ENCODE data around the gene AGPAT4.
"Not testable (repeated sequence)": the region's sequence is repeated elsewhere in the genome, so short reads cannot be mapped to it uniquely, and the experiment has no call there.

AGPAT4 gene, protein sequence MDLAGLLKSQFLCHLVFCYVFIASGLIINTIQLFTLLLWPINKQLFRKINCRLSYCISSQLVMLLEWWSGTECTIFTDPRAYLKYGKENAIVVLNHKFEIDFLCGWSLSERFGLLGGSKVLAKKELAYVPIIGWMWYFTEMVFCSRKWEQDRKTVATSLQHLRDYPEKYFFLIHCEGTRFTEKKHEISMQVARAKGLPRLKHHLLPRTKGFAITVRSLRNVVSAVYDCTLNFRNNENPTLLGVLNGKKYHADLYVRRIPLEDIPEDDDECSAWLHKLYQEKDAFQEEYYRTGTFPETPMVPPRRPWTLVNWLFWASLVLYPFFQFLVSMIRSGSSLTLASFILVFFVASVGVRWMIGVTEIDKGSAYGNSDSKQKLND

DNA sequence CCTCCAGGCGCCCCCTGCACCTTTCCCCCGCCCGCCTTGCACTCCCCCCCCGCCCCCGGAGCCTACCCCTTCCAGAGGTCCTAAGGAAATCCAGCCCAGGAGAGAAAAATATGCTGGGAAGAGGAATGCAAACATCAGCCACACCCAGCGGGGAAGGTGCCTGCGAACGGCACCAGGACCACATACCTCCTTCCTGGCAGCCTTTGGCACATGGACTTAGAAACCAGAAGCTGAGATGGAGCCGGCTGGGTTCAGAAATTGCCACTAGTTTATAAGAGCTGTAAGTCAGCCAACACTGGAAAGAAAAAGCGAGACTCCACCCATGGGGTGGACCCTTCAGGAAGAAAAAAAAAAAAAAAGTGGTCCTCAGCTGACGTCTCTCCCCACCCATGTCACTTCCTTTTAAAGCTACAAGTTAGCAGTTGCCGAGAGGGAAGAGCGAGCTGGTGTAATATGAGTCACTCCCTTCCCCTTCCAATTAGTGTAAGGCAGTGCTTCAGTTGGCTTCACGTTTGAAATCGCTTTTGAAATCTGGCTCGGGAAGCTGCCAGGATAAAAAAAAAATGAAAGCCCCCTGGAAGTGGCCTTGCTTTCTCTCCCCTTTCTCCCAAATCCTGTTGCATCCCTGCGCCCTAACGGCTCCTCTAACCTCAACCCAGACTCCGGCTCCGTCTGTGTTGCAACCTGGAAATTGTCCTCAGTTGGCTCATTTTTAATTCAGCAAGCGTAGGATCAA is at the start of gene AGPAT4:
Gene AGPAT4 (minus strand): TSS at position 310 of the 736 bp plus-strand sequence. CDS start 41,848 bp downstream, outside the sequence.
- DNase-seq (ENCODE audit: low read depth in 2 of 2), result peak; percentile 29 to 58

DNA sequence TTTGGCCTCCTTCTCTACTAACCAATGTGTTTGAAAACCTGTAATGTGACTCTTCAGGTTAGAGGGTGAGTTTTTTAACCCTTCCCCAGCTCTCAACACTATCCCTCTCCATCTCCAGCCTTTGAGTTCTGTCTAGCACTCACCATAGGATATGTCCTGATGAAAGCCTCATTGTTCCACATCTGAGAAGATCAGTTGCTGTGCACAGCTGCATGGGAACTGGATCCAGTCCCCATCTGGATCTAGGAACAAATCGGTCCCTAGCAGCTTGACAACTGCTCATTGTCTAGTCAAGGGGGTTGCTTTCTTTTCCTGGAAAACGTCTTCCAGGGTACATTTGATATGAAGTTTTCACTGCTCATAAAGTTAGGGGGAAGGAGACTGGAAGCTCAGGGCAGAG is 45.4 kb upstream of the AGPAT4 start:
- DNase-seq (ENCODE audit: low read depth in 2 of 2), result no peak

DNA sequence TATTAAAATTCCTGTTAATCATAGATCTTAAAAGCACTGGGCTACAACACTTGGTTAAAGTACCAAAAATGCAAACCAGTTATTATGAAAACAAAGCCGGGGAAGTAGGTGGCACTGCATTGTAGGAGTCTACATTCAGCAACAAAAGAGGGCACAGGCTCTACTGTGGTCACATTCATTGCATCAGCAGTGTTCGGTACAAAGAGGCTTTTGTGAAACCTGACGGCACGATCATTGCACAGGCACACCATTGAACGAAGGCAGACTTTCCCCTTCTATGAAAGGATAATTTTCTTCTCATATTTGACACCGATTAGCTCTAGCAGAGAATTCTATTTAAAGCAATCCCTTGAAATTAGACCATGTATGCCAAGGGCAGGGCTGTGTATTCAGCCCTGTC is 44.6 kb upstream of the AGPAT4 start:
- DNase-seq (ENCODE audit: low read depth in 2 of 2), result no peak

- no peak for DNase-seq (ENCODE audit: low read depth in 2 of 2)
Observed at GRCh38 chr6:161316531-161316930, 42.7 kb upstream of the AGPAT4 start.

- not testable (repeated sequence) for DNase-seq (ENCODE audit: low read depth in 2 of 2)
Observed at GRCh38 chr6:161315246-161315917, 41.5 kb upstream of the AGPAT4 start.

GRCh38 chr6:161314541-161315245 is 40.8 kb upstream of the AGPAT4 start:
- DNase-seq (ENCODE audit: low read depth in 2 of 2), result not testable (repeated sequence)

DNA sequence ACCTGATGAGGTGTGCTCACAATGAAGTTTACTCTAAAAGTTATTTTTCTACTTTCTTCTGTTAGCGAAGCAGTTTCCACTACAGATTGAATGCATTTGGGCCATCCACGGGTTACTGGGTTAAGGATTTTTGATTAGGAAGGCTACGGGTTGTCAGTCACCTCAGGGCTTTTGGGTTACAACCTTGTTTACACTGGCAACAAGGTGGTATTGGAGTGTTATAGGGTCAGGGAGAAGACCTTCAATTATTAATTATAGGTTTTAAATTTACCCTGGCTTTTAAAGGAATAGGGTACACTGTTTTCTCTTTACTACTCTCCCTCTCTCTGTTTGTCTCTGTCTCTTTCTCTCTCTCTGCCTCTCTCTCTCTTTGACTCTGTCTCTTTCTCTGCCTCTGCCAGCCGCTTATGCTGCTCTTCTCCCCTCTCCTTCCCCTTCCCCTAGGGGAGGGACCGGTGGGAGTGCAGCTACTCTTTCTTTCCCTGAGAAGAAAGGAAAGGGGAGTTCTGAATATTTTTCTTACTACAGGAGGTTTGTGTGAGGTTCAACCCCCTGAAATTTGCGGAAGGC is 40.2 kb upstream of the AGPAT4 start:
- no peak for DNase-seq (ENCODE audit: low read depth in 2 of 2)

DNA sequence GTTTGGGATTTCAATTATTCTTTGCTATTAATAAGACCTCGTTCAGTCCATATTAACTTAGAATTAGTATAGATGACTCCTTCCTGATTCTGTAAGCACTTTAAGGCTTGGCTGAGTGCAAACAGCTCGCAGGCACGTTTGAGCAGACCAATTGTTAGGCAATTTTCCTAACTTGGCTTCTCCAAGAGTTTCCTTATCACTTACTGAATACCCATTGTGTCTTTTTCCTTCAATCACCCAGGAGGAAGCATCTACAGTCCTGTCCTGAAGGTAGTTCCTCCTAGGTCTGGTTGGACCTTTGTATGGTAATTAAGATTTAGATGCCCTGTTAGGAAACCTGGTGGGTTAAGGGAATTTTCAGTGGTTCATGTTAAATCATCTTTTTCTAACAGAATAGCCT is 39.6 kb upstream of the AGPAT4 start:
- DNase-seq (ENCODE audit: low read depth in 2 of 2), result not testable (repeated sequence)

- not testable (repeated sequence) for DNase-seq (ENCODE audit: low read depth in 2 of 2)
Observed at GRCh38 chr6:161309774-161310173, 35.9 kb upstream of the AGPAT4 start.

DNA sequence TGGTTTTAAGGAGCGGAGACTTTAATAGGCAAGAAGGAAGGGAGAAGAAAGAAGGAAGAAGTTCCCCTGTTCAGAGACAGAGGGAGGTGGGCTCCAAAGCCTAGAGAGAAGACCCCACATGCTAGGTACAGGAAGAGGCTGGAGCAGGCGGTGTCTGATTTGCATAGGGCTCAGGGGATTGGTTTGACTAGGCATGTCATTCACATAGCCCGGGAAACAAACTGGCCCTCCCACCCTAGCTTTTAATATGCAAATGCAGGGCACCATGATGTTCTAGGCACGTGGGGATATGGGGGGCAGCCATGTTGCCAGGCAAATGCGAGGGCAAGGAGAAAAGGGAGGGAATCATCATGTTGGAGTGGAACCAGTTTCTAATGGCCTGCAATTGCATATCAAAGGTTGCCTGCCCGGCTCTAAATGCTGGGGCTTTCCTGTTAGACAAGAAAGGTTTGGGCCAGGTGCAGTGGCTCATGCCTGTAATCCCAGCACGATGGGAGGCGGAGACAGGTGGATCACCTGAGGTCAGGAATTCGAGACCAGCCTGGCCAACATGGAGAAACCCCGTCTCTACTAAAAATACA is 34.3 kb upstream of the AGPAT4 start:
- DNase-seq (ENCODE audit: low read depth in 2 of 2), result no peak

DNA sequence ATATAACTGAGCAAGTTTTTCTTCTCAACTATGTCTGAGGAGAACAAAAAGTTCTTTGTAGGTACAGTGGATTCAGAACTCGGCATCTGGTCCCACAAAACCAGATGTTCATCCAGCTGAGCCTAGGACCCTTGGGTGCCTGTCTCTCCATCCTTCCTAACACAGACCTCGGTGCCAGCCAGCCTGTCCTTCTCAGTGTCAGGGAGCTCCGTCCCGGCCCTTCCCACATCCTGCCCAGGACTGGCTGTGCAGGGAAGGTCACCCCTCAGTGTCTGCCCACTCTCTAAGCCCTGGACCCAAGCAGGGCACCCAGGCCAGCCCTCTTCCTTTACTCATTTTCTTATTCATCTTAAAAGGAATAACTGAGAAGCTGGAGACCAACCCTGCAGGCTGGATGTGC is 32.0 kb upstream of the AGPAT4 start:
- no peak for DNase-seq (ENCODE audit: low read depth in 2 of 2)

- DNase-seq (ENCODE audit: low read depth in 2 of 2), result no peak
Observed at GRCh38 chr6:161303628-161304340, 29.9 kb upstream of the AGPAT4 start.

GRCh38 chr6:161302949-161303348 is 29.1 kb upstream of the AGPAT4 start:
- no peak for DNase-seq (ENCODE audit: low read depth in 2 of 2)

- DNase-seq (ENCODE audit: low read depth in 2 of 2), result no peak
Observed at GRCh38 chr6:161301338-161301737, 27.5 kb upstream of the AGPAT4 start.

GRCh38 chr6:161300823-161301222 is 27.0 kb upstream of the AGPAT4 start:
- DNase-seq (ENCODE audit: low read depth in 2 of 2), result no peak

- DNase-seq (ENCODE audit: low read depth in 2 of 2), result no peak
Observed at GRCh38 chr6:161299726-161300125, 25.9 kb upstream of the AGPAT4 start.

DNA sequence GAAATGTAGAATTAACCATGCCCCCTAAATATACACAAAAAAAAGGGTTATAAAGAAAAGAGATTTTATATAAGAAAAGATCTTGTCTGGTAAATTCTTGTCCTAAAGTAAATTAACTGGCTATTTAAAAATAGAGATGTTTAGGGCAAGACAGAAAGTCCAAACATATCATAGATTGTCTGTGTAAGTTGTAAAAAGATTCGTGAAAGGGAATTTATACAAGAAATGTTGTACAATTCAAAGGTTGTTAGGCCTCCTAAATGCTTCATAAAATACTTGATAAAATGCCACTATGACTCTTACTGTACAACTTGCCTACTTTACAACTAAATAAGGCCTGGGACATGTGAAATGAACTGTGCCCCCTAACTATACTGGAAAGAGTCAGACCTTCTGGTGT is 21.9 kb upstream of the AGPAT4 start:
- DNase-seq (ENCODE audit: low read depth in 2 of 2), result no peak

- DNase-seq (ENCODE audit: low read depth in 2 of 2), result no peak
Observed at GRCh38 chr6:161292650-161293281, 18.9 kb upstream of the AGPAT4 start.

DNA sequence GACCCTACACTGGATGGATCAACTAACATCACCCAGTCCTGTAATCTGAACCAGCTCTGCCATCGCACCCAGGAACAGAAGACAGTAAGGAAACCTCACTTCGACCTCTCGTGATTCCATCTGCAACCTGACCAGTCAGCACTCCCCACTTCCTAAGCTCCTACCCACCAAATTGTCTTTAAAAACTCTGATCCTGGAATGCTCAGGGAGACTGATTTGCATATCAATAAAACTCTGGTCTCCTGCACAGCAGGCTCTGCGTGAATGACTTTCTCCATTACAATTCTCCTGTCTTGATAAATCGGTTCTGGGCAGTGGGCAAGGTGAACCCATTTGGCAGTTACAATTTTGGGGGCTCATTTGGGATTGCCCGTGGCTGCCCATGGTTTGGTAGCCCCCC is 18.3 kb upstream of the AGPAT4 start:
- no peak for DNase-seq (ENCODE audit: low read depth in 2 of 2)

DNA sequence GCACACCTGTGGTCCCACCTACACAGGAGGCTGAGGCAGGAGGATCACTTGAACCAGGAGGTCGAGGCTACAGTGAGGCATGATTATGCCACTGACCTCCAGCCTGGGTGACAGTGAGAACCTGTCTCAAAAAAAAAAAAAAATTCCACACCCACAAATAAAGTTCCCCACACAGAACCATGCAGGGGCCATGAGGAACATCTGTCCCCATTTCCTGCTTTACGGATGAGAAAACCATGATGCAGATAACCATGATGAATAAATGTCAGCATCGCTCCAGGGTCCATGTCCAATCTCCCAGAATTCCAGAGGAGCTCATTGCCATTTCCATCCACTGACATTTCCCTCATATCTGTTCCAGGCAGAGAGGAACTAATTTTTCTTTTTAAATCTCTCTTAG is 16.9 kb upstream of the AGPAT4 start:
- no peak for DNase-seq (ENCODE audit: low read depth in 2 of 2)
